ENCODE measurements around the gene ZBTB46.
"Not testable (repeated sequence)": the region's sequence is repeated elsewhere in the genome, so short reads cannot be mapped to it uniquely, and the experiment has no call there.

DNA sequence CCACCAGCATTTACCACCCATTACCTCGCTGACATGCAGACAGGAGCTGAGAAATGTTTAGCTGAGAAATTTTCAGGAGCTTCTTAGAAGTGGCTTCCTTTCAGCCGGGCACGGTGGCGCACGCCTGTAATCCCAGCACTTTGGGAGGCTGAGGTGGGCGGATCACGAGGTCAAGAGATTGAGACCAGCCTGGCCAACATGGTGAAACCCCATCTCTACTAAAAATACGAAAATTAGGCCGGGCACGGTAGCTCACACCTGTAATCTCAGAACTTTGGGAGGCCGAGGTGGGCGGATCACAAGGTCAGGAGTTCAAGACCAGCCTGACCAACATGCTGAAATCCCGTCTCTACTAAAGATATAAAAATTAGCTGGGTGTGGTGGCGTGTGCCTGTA lies 20.5 kb upstream of the ZBTB46 start:
- TF ChIP-seq, protein P1, sequence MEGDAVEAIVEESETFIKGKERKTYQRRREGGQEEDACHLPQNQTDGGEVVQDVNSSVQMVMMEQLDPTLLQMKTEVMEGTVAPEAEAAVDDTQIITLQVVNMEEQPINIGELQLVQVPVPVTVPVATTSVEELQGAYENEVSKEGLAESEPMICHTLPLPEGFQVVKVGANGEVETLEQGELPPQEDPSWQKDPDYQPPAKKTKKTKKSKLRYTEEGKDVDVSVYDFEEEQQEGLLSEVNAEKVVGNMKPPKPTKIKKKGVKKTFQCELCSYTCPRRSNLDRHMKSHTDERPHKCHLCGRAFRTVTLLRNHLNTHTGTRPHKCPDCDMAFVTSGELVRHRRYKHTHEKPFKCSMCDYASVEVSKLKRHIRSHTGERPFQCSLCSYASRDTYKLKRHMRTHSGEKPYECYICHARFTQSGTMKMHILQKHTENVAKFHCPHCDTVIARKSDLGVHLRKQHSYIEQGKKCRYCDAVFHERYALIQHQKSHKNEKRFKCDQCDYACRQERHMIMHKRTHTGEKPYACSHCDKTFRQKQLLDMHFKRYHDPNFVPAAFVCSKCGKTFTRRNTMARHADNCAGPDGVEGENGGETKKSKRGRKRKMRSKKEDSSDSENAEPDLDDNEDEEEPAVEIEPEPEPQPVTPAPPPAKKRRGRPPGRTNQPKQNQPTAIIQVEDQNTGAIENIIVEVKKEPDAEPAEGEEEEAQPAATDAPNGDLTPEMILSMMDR (IDR thresholded peaks at IDR 0.05 in 8 of 11, conservative IDR thresholded peaks at IDR 0.05 in 3 of 11) = not testable (repeated sequence)
- not testable (repeated sequence) for TF ChIP-seq POLR2A (IDR thresholded peaks at IDR 0.05)

Data from spleen (tissue), 7 donors.